ENCODE results near the gene KCNJ8. TPM values are rescaled to one million over a fixed set of nuclear protein-coding genes. Genes with fewer than 3 reads are reported as not detected.
"Not testable (repeated sequence)": the region's sequence is repeated elsewhere in the genome, so short reads cannot be mapped to it uniquely, and the experiment has no call there.

Gene KCNJ8
- total and polyA plus RNA-seq, 5 donors from 2014 or later, result 0.15 TPM; not detected in 4

DNA sequence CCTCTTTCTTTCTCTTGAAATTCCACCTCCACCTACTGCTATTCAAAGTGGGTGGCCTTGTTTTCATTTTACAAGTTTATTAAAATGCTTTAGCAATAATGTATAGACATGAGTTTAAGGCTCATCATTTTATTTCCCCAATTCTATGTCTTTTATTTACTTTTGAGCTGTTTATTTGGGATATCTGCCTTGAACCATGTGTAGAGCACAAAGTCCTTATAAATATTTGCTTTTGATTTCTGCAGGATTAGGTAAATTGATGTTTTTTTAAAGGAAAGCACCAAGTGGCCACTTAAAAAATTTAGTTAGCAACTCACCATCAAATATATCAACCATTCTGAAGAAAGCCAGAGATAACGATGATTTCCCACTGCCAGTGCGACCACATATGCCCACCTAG, 39.8 kb upstream of the KCNJ8 start:
- Mint-ChIP-seq H3K4me1 (no peaks in the 10 kb centered on the region), H3K36me3 (no peaks in the 10 kb centered on the region), H3K27ac (no peak overlapping the region), H3K27me3 (peaks cover 4% of the 10 kb centered on the region), H3K9me3 (peaks cover 0 to 3% (median 0%) of the 10 kb centered on the region in 7 donors), H3K4me3 (no peak overlapping the region)
- no peak for DNase-seq
- ATAC-seq (ENCODE audit: low read depth in 2 of 2), result no peak
- Histone ChIP-seq H3K4me1 (ENCODE audit: control insufficient read depth, insufficient read depth, low read length, poor library complexity, severe bottlenecking) (no peaks in the 10 kb centered on the region), H3K27me3 (ENCODE audit: control insufficient read depth, insufficient read depth, low read length) (no peaks in the 10 kb centered on the region), H3K9me3 (ENCODE audit: control insufficient read depth in 2 of 2, low read length in 2 of 2) (no peaks in the 10 kb centered on the region), H3K27ac (ENCODE audit: insufficient read depth, low read length, poor library complexity, severe bottlenecking) (no peak overlapping the region), H3K36me3 (ENCODE audit: control insufficient read depth, insufficient read depth, low read length) (no peaks in the 10 kb centered on the region), H3K4me3 (ENCODE audit: low read depth, low read length) (no peak overlapping the region)

DNA sequence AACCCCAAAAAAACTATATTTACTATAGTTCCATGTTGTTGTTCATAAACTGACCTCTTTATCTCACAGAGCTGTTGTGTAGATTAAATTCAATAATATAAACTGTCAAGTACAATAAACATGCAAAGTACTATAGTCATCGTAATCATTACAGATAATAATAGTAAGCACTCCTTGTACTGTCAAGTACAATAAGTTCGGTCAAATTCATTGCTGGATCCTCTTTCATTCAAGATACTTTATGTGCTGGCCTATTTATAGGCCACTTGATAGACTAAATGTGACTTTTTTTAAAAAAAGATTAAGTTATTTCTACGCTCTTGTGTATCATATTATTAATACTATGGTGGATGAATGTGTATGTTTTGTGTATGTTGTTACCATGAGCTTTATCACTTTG, 39.2 kb upstream of the KCNJ8 start:
- H3K9me3 ChIP-seq (ENCODE audit: control insufficient read depth in 2 of 2, low read length in 2 of 2), result no peaks in the 10 kb centered on the region

DNA sequence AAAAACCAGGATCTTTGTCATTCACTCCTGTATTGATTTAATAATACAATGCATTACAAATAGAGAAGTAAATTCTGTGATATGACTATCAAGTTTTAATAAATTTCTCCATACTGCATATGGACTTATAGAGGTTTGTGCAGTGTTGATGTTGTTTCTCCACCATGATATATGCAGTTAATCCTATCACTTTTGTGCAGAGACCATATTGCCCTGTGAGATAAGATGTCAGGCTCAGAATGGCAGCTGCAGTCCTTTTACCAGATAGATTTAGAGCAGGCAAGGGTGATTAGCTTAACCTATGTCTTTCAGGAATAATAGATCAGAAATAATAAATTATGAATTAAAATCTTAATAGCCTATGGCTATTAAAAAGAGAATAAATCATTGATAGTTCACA, 38.6 kb upstream of the KCNJ8 start:
- H3K9me3 Mint-ChIP-seq, result peaks cover 0 to 3% (median 0%) of the 10 kb centered on the region in 7 donors
- Histone ChIP-seq H3K27me3 (ENCODE audit: control insufficient read depth, insufficient read depth, low read length) (no peaks in the 10 kb centered on the region), H3K27ac (ENCODE audit: insufficient read depth, low read length, poor library complexity, severe bottlenecking) (no peak overlapping the region), H3K9me3 (ENCODE audit: control insufficient read depth in 2 of 2, low read length in 2 of 2) (no peaks in the 10 kb centered on the region), H3K4me1 (ENCODE audit: control insufficient read depth, insufficient read depth, low read length, poor library complexity, severe bottlenecking) (no peaks in the 10 kb centered on the region), H3K36me3 (ENCODE audit: control insufficient read depth, insufficient read depth, low read length) (no peaks in the 10 kb centered on the region), H3K4me3 (ENCODE audit: low read depth, low read length) (no peak overlapping the region)
- no peak overlapping the region for H3K4me3 Mint-ChIP-seq
- no peak overlapping the region for H3K27ac Mint-ChIP-seq
- H3K4me1 Mint-ChIP-seq, result no peaks in the 10 kb centered on the region
- no peaks in the 10 kb centered on the region for H3K27me3 Mint-ChIP-seq
- no peaks in the 10 kb centered on the region for H3K36me3 Mint-ChIP-seq
- ATAC-seq (ENCODE audit: low read depth in 2 of 2) (no peak), DNase-seq (no peak)

More for the DNA sequence above, 39.2 kb upstream of the KCNJ8 start:
- Histone ChIP-seq H3K4me1 (ENCODE audit: control insufficient read depth, insufficient read depth, low read length, poor library complexity, severe bottlenecking) (no peaks in the 10 kb centered on the region), H3K4me3 (ENCODE audit: low read depth, low read length) (no peak overlapping the region), H3K27ac (ENCODE audit: insufficient read depth, low read length, poor library complexity, severe bottlenecking) (no peak overlapping the region), H3K36me3 (ENCODE audit: control insufficient read depth, insufficient read depth, low read length) (no peaks in the 10 kb centered on the region), H3K27me3 (ENCODE audit: control insufficient read depth, insufficient read depth, low read length) (no peaks in the 10 kb centered on the region)
- peaks cover 2% of the 10 kb centered on the region for H3K27me3 Mint-ChIP-seq
- ATAC-seq (ENCODE audit: low read depth in 2 of 2) (no peak), DNase-seq (no peak)
- H3K9me3 Mint-ChIP-seq, result peaks cover 0 to 3% (median 0%) of the 10 kb centered on the region in 7 donors
- no peaks in the 10 kb centered on the region for H3K4me1 Mint-ChIP-seq
- no peaks in the 10 kb centered on the region for H3K36me3 Mint-ChIP-seq
- no peak overlapping the region for H3K27ac Mint-ChIP-seq
- H3K4me3 Mint-ChIP-seq, result no peak overlapping the region

DNA sequence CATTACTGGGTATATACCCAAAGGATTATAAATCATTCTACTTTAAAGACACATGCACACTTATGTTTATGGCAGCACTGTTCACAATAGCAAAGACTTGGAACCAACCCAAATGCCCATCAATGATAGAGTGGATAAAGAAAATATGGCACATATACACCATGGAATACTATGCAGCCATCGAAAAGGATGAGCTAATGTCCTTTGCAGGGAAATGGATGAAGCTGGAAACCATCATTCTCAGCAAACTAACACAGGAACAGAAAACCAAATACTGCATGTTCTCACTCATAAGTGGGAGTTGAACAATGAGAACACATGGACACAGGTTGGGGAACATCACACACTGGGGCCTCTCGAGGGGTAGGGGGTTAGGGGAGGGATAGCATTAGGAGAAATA, 37.8 kb upstream of the KCNJ8 start:
- H3K4me1 ChIP-seq (ENCODE audit: control insufficient read depth, insufficient read depth, low read length, poor library complexity, severe bottlenecking); H3K27ac Mint-ChIP-seq; H3K36me3 ChIP-seq (ENCODE audit: control insufficient read depth, insufficient read depth, low read length); H3K9me3 Mint-ChIP-seq; ATAC-seq (ENCODE audit: low read depth in 2 of 2); DNase-seq; H3K4me1 Mint-ChIP-seq; H3K27me3 ChIP-seq (ENCODE audit: control insufficient read depth, insufficient read depth, low read length); H3K4me3 Mint-ChIP-seq; H3K4me3 ChIP-seq (ENCODE audit: low read depth, low read length); H3K36me3 Mint-ChIP-seq; H3K27me3 Mint-ChIP-seq; H3K27ac ChIP-seq (ENCODE audit: insufficient read depth, low read length, poor library complexity, severe bottlenecking); H3K9me3 ChIP-seq (ENCODE audit: control insufficient read depth in 2 of 2, low read length in 2 of 2): not testable (repeated sequence)

DNA sequence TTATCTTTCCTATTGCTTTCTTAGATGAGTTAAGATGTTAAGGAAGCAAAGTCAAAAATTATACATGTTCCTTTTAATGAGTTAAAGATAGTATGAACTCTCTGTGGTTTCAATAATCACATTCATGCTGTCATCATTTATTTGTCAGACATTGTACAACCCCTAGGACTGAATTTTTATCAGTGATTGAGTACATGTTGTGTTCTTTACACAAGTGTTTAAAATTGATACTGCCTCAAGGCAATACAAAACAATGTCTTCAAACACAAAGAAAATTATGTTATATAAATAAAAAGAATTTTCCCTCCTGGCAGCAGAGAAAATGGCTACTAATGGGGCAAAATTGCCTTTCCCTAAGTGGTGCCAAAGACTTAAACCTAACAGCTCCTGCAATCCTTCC, 34.6 kb upstream of the KCNJ8 start:
- no peak overlapping the region for H3K27ac Mint-ChIP-seq
- DNase-seq, result no peak
- H3K27me3 Mint-ChIP-seq, result peaks cover 4% of the 10 kb centered on the region
- Histone ChIP-seq H3K27me3 (ENCODE audit: control insufficient read depth, insufficient read depth, low read length) (no peaks in the 10 kb centered on the region), H3K36me3 (ENCODE audit: control insufficient read depth, insufficient read depth, low read length) (no peaks in the 10 kb centered on the region), H3K4me1 (ENCODE audit: control insufficient read depth, insufficient read depth, low read length, poor library complexity, severe bottlenecking) (no peaks in the 10 kb centered on the region), H3K27ac (ENCODE audit: insufficient read depth, low read length, poor library complexity, severe bottlenecking) (no peak overlapping the region), H3K4me3 (ENCODE audit: low read depth, low read length) (no peak overlapping the region), H3K9me3 (ENCODE audit: control insufficient read depth in 2 of 2, low read length in 2 of 2) (no peaks in the 10 kb centered on the region)
- H3K4me1 Mint-ChIP-seq, result no peaks in the 10 kb centered on the region
- H3K9me3 Mint-ChIP-seq, result peaks cover 0 to 3% (median 0%) of the 10 kb centered on the region in 7 donors
- no peak for ATAC-seq (ENCODE audit: low read depth in 2 of 2)
- H3K4me3 Mint-ChIP-seq, result no peak overlapping the region
- H3K36me3 Mint-ChIP-seq, result no peaks in the 10 kb centered on the region

DNA sequence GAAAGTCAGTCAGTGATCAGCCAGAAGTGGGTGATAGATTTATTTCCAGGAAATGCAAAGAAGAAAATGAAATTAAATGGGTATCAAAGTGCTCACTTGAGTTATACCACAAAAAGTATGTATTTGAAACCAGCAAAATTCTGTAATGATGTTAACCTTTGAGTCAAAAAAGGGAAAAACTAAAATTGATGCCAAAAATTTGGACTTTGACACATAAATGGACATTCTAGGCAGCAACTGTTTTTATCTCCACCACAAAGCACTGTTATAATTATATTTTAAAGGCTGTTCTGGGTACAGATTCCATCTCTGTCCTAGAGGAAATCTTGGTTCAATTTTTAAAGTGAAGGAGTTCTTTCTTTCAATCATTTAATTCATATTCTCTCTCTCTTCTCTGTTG, 31.7 kb upstream of the KCNJ8 start:
- Histone ChIP-seq H3K9me3 (ENCODE audit: control insufficient read depth in 2 of 2, low read length in 2 of 2) (no peaks in the 10 kb centered on the region), H3K36me3 (ENCODE audit: control insufficient read depth, insufficient read depth, low read length) (no peaks in the 10 kb centered on the region), H3K4me1 (ENCODE audit: control insufficient read depth, insufficient read depth, low read length, poor library complexity, severe bottlenecking) (no peaks in the 10 kb centered on the region), H3K27ac (ENCODE audit: insufficient read depth, low read length, poor library complexity, severe bottlenecking) (no peak overlapping the region), H3K4me3 (ENCODE audit: low read depth, low read length) (no peak overlapping the region), H3K27me3 (ENCODE audit: control insufficient read depth, insufficient read depth, low read length) (no peaks in the 10 kb centered on the region)
- DNase-seq (no peak), ATAC-seq (ENCODE audit: low read depth in 2 of 2) (no peak)
- Mint-ChIP-seq H3K27ac (no peak overlapping the region), H3K27me3 (peaks cover 4% of the 10 kb centered on the region), H3K4me1 (no peaks in the 10 kb centered on the region), H3K36me3 (no peaks in the 10 kb centered on the region), H3K9me3 (peaks cover 0 to 3% (median 0%) of the 10 kb centered on the region in 7 donors), H3K4me3 (no peak overlapping the region)

DNA sequence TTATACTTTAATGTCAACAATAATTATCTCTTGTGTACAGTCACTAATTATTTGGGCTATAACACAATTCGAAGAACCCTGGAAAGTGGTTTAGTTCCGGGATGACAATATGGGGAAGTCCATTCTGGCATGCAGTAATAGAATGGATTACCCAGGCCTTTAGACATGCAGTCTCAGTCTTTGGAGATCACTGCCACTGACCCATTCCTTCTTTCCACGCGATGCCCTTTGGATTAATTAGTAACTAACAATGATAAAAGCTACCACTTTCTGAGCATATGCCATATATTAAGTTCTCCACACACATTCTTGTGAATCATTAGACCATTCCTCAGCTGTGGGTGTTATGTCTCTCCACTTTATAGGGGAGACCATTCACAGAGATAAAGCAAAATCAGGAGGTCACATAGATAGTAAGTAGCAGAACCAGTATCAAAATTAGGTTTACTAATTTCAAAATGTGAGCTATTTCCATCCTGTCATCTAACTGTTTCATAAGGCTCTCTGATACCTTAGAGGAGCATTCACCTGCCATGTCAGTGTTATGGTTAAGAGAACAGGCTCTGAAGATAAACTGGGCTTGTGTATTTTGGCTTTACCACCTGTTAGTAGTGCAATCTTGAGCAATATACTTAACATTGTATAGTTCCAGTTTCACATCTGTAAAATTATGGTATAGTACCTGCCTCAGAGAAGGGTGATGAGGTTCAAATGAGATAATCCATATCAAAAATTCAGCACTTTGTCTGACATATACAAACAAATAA, 27.2 kb upstream of the KCNJ8 start:
- H3K4me1 Mint-ChIP-seq, result no peaks in the 10 kb centered on the region
- H3K36me3 Mint-ChIP-seq, result no peaks in the 10 kb centered on the region
- no peak for DNase-seq
- no peaks in the 10 kb centered on the region for H3K4me1 ChIP-seq (ENCODE audit: control insufficient read depth, insufficient read depth, low read length, poor library complexity, severe bottlenecking)
- no peaks in the 10 kb centered on the region for H3K27me3 ChIP-seq (ENCODE audit: control insufficient read depth, insufficient read depth, low read length)
- H3K9me3 Mint-ChIP-seq, result no peaks in the 10 kb centered on the region
- ATAC-seq (ENCODE audit: low read depth in 2 of 2), result no peak
- no peak overlapping the region for H3K4me3 Mint-ChIP-seq
- no peaks in the 10 kb centered on the region for H3K9me3 ChIP-seq (ENCODE audit: control insufficient read depth in 2 of 2, low read length in 2 of 2)
- peaks cover 4% of the 10 kb centered on the region for H3K27me3 Mint-ChIP-seq
- H3K4me3 ChIP-seq (ENCODE audit: low read depth, low read length), result no peak overlapping the region
- no peaks in the 10 kb centered on the region for H3K36me3 ChIP-seq (ENCODE audit: control insufficient read depth, insufficient read depth, low read length)
- H3K27ac ChIP-seq (ENCODE audit: insufficient read depth, low read length, poor library complexity, severe bottlenecking), result no peak overlapping the region
- H3K27ac Mint-ChIP-seq, result no peak overlapping the region

DNA sequence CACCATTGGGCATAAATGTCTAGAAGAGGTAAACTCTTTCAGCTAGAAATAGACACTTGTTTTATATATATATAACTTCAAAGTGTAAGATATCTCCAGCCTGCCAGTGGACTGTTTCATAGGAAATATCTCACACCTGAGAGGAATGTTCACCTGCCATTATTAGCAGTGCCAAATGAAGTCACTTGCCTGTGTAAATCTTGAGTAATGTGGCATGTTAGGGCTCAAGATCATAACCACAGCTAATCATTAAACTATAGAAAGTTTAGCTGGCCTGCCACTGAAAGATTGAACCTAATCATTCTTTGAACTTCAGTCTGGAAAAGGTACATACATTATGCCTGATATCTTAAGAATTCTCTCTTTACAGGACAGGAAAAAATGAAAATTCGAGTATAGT, 25.5 kb upstream of the KCNJ8 start:
- ATAC-seq (ENCODE audit: low read depth in 2 of 2) (no peak), DNase-seq (no peak)

More for the DNA sequence above, 25.5 kb upstream of the KCNJ8 start:
- no peaks in the 10 kb centered on the region for H3K27me3 ChIP-seq (ENCODE audit: control insufficient read depth, insufficient read depth, low read length)
- H3K36me3 ChIP-seq (ENCODE audit: control insufficient read depth, insufficient read depth, low read length), result no peaks in the 10 kb centered on the region
- no peaks in the 10 kb centered on the region for H3K9me3 ChIP-seq (ENCODE audit: control insufficient read depth in 2 of 2, low read length in 2 of 2)
- H3K36me3 Mint-ChIP-seq, result no peaks in the 10 kb centered on the region
- no peaks in the 10 kb centered on the region for H3K9me3 Mint-ChIP-seq
- no peak overlapping the region for H3K4me3 ChIP-seq (ENCODE audit: low read depth, low read length)
- H3K27ac ChIP-seq (ENCODE audit: insufficient read depth, low read length, poor library complexity, severe bottlenecking), result no peak overlapping the region
- H3K27me3 Mint-ChIP-seq, result peaks cover 2% of the 10 kb centered on the region
- no peaks in the 10 kb centered on the region for H3K4me1 ChIP-seq (ENCODE audit: control insufficient read depth, insufficient read depth, low read length, poor library complexity, severe bottlenecking)
- H3K4me3 Mint-ChIP-seq, result no peak overlapping the region
- no peaks in the 10 kb centered on the region for H3K4me1 Mint-ChIP-seq
- no peak overlapping the region for H3K27ac Mint-ChIP-seq
